Adrenal gland (tissue), 5 donors: ENCODE results near the gene ZNF576.

Experiments
- CTCF ChIP-seq, 6 experiments: fragments of 450-650 bp in 4 of 6; fragments of 200-600 bp in 2 of 6; sonication (generic) in 1 of 6; IDR thresholded peaks; 1 replicate in 5 of 6; 2 replicates in 1 of 6; pipeline versions ENCODE4 v1.5.1 to v1.8.0; 2016 to 2021; ENCODE audit warnings: antibody characterized with exemption in 6 of 6, mild to moderate bottlenecking in 2 of 6, moderate library complexity in 1 of 6
- POLR2A ChIP-seq, 2 donors: fragments of 450-650 bp; IDR thresholded peaks; one replicate each; pipeline ENCODE4 v1.6.1; 2017; ENCODE audit warnings: antibody characterized with exemption in 2 of 2, mild to moderate bottlenecking in 2 of 2, moderate library complexity in 1 of 2
- donor health status: DM: no; HTN: no; CAD: no.

GRCh38 chr19:43606569-43607229 lies 10.3 kb downstream of the ZNF576 start:
- no peak for TF ChIP-seq POLR2A (IDR thresholded peaks at IDR 0.05)
- TF ChIP-seq CTCF (IDR thresholded peaks at IDR 0.05), result no peak
